Measurements from ENCODE around the gene SAMHD1.

SAMHD1 gene

DNA sequence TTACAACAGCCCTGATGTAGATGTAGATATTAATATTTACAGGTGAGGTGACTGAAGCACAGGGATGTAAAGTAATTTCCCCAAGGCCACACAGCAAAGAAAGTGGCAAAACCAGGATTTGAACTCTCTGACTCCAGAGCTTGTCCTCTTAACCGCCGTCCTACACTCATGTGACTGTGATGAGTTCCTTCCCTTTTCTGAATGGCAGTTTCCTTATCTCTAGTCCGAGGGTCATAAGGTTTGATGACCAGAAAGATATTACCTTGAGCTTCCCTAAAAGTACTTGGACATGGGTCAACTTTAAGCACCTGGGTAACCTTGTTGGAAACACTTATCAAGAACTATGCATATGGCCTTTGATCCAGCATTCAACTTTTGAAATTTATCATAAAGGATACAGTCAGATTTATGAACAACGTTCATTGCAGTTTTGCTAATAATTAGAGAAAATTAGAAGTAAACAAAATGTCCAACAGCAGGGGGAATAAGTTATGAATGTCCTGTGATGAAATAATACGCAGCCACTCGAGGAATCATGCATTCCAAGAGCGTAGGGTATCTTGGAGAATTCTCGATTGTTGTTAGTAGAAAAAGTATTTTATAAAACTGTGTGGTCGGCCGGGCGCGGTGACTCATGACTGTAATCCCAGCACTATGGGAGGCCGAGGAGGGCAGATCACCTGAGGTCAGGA lies 77.9 kb downstream of the SAMHD1 start:
- DNase-seq (ENCODE audit: low spot score), result no peak

GRCh38 chr20:36872852-36873251 lies 78.7 kb downstream of the SAMHD1 start:
- DNase-seq (ENCODE audit: low spot score), result no peak

DNA sequence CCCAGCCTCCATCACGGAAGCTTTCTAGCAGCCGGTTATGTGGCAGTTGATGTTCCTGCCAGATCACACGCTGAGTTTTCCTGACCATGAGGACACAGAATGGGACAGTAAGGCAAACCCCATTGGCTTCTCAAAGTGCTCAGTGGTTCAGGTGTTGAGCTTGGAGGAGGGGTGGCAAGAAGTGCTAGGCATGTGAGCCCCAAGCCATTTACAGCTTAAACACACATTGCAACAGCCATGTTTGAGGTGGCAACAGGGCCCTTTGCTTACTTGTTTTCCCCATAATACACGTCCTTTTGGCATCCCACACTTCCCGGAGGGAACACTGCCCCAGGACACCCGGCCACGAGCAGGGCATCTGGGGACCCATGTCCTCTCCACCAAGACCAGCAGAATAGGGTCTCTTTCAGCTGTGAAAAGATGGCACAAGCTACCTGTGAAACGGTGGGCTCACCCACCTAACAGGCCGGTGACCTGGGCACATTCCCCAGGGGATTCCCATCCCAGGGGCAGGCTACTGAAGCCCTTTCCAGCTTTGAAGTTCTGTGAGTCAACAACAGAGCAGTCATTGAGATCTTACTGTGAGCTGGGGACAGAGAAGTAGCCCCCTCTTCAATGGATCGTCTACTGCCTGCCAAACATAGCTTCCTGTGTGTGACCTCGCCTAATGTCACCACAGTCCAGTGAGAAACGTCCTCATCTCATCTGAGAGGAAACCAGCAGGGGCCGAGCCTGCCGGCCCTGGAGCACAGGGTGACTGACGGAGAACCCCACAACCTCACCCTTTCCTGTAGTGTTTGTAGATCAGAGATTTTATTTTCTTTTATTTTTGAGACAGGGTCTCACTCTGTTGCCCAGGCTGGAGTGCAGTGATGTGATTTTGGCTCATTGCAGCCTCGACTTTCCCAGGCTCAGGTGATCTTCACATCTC lies 79.6 kb downstream of the SAMHD1 start:
- DNase-seq (ENCODE audit: low spot score), result no peak

DNA sequence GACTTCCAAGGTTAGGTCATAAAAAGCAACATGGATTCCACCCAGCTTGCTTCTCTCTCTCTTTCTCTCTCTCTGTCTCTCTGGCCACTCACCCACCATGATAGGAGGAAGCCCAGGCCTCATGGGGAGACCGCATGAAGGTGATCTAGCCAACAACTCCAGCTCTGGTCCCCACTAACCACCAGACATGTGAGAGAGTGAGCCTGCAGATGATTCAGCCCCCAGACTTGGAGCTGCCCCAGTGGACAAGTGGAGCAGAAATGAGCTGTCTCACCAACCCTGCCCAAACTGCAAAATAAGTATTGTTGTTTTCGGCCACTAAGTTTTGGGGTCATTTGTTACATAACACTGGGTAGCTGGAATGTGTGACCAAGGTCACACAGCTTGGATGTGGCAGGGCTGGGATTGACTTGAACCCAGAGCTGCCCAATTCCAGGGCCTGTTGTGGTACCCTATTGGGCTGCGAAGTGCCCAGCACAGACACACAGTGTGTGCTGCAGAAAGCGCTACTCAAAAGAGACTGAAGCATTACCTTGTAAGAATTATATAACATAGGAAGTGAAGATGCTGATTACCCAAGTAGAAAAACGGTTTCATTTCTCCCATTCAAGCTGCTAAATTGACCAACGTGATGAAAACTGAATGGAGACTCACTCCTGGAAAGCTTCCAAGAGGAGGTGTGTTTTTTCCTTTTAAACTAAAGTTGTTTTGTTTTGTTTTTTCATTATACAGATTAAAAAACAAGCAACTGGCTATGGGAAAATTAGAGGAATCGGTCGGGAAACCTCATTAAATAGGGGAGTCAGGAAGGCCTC lies 84.6 kb downstream of the SAMHD1 start:
- no peak for DNase-seq (ENCODE audit: low spot score)

- no peak for DNase-seq (ENCODE audit: low spot score)
Measured at GRCh38 chr20:36866164-36866563, 85.3 kb downstream of the SAMHD1 start.

- DNase-seq (ENCODE audit: low spot score), result no peak
Measured at GRCh38 chr20:36865861-36866149, 85.7 kb downstream of the SAMHD1 start.

DNA sequence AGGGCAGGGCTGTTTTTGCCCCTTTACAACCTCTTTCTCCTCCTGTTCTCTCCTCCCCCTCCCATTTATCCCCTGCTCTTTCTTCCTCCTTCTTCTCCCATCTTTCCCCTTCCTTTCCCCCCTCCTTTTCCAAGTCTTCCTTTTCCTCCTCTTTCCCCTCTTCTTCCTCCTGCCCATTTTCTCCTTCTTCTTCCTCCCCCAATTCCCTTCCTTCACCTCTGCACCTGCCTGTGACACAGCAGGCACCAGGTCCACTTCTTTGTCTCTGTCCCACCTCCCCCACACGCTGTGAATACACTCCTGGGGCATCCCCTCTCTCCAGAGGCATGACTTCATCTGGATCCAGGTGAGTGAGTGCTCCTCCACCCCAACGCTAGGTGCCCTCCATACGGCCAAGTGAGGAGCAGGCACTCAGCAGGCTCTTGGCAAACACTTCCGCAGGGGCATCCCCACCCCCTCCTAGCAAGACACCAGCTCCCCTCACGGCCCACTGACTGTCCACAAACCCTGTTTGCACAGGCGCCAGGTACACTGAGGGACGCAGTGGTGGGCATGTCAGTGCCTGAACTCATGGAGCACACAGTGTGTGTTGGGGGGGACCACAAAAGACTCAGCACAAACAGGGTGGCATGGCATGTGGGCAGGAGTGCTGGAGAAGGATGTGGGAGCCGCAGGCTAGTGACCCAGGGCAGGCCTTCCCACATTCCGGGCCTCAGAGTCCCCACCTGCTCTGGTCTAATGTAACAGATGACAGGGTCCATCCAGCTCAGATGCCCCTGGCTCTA lies 86.2 kb downstream of the SAMHD1 start:
- no peak for DNase-seq (ENCODE audit: low spot score)

GRCh38 chr20:36862857-36863668 lies 88.4 kb downstream of the SAMHD1 start:
- no peak for DNase-seq (ENCODE audit: low spot score)

DNA sequence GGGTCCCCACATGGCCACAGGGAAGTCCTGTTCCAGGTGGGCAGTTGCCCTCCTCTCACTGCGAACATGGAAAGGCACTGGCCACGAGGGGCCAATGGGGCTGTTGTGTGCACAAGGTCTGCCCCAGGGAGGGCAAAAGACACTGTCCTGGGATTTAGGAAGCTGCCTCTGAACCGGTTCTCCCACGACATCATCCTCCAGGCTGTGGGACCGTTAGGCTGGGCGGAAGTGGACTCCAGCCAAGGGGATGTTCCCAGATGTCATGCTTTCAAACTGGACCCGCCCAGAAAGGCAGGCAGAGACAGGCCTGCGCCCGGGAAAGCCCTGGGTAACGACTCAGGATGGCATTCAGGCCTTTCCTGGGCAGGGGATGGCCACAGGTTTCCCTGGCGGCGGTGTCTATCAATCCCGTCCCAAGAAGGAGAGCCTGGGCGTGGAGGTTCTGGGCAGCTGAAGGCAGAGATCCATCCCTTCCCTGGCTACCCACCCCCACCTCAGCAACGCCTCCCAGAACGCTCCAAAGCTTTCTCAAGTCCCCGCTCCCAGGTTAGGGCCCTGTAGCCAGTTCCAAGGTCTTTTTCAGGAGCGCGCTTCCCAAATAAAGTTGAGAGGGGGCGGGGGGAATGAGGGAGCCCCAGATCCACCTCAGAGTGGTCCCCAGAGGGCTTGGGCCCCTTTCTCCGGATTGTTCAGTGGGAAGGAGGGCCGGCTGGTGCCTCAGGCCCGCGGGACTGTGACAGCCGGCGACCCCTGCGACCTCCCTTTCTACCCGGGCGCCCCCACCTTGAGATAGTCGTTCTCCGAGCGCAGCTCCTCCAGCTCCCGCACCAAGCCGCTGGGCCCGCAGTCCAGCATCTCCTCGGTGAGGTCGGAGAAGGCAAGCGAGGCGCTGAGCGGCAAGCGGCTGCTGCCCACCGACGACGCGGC lies 89.4 kb downstream of the SAMHD1 start:
- DNase-seq (ENCODE audit: low spot score), result no peak

GRCh38 chr20:36861625-36861874 lies 90.0 kb downstream of the SAMHD1 start:
- no peak for DNase-seq (ENCODE audit: low spot score)

DNA sequence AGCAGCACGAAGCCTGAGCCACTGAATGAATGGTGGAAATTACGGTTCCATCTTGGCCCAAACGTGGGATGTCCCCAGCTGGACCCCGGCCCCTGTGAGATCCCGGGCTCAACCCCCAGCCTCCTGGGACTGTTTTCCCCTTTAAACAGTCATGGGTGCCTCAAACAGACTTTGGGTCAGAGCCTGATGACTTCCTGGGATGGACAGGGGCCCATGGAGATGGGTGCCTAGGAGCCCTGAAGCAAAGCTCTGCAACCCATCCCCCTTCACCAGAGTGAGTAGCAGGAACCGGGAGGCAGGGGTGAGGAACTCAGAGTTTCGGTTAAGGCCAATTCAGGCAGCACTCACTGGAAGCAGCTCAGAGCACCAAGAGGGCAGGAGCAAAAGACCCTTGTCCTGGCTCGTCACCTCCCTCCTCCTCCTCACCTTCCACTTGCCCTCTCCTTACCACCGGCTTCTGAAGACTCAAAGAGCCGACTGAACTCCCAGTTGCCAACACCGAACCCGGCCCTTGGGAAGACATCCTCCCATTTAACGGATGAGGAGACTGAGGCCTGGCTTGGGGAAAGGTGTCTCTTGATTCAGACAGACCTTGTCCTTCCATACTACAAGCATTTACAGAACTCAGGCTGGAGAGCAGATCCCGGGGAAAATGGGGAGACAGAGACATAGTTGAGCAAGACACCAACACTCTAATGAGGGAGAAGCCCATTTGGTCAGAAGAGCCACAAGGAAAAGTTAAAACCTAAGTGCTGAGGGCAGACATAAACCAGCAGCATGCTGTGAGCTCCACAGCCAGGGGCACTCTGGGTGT lies 90.5 kb downstream of the SAMHD1 start:
- no peak for DNase-seq (ENCODE audit: low spot score)

DNA sequence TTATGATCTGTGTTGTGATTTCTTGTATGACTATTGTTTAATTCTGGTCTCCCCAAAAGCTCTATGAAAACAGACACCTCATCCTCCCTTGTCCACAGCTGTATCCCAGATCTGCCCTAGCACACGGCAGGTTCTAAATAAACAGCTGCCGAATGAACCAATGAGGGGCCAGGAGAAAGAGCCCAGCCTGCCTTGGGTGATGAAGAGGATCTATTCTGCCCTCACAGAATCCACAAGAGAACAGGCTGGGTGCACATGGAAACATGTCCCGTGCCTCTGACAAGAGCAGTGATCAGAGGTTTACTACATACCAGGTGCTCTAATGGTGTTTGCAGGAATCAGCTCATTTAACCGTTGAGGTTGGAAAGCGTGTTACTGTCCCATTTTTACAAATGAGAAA lies 91.2 kb downstream of the SAMHD1 start:
- DNase-seq (ENCODE audit: low spot score), result no peak

DNA sequence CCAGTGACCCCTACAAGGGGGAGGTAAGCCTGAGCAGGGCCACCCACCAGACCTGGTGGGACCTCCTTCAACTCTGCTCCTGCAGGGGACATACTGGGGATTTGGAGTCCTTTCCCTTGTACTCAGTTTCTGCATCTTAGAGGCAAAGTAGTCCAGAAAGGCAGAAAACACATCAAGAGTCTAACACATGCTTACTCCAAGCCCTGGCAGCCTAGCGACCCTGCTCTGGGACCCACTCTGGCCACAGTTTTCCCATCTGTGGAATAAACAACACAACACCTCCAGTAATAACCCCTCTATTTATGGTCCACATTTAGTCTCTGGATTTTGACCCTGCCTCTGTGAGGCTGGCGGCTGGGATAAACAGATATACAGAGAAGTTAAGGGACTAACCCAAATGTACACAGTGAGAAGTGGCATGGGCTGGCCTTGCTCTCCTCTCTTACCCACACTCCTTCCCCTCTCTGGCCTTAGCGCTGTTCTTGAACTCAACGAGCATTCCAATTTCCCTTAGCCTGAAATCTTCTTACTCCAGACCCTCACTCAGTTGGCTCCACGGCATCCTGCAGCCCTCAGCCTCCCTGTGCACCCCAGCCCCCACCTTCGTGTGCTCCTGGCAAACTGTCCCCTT lies 91.7 kb downstream of the SAMHD1 start:
- DNase-seq (ENCODE audit: low spot score), result no peak

DNA sequence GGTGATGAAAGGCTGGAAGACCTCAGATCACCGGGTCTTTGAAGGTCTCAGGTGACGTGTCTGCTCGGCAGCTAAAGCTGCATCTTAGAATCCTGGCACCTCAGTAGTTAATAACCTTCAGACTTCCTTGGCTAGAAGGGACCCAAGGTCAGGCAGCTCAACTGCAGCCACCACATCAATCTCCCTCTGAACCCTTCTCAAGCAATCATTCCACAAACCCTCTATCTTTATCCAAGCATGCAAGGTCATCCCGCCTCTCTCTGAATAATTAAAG lies 92.3 kb downstream of the SAMHD1 start:
- no peak for DNase-seq (ENCODE audit: low spot score)

DNA sequence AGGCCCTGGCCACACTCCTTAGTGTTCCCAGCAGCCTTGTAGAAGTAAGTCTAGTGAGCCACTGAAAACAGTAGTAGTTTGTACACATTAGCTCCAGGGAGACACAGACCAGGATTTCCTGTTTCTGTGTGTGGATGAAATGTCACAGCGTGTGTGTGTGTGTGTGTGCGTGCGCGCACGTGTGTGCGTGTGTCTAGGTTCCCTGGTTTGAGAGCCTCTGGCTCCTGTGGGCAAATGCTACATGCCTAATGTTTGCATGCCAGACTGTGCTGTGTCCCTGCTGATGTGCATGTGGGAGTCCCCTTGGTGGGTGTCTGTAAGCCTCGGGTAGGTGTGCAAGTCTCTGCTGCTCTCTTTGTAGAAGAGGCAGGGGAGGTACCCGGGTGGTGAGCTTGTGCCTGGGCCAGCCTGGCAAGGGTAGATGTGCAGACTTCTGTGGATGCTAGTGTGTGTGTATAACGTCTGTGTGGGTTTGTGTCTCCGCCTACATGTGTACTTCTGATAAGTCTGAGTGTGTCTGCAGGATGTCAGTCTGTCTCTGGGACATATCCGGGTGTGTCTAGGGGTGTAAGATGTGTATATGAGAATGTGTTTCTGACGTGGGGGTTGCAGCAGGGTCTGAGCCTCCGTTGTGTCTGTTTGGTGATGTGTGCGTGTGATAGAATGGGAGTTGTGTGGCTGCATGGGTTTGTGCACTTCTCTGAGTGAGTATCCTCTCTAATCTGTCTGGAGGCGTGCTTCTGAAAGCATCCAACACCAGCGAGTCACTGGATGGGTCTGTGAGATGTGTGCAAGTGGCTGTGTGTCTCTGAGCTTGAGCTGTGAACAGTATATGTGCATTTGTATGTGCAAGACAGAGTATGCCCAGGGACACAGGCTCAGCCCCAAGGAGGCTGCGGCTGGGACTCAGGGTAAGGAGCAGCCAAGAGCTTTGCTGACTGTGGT lies 94.5 kb downstream of the SAMHD1 start:
- DNase-seq (ENCODE audit: low spot score), result no peak

DNA sequence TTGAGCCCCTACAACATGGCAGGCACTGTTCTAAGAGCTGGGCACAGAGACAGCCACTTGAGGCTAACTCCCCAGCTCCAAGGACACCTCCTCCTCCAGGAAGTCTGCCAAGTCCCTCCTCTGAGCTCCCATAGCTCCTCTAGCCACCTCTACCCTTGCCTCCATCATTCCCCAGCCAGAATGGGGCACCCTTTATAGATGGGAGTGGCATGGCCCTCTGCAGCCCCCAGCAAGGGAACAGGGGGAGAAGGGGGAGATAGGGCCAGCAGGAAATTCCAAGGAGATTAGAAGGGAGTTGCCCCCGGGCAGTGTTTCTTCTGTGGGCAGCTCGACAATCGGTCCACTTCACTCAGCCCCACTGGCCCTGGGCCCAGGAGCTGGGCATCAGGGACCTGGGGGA lies 95.3 kb downstream of the SAMHD1 start:
- DNase-seq (ENCODE audit: low spot score), result no peak

GRCh38 chr20:36855241-36855657 lies 96.3 kb downstream of the SAMHD1 start:
- no peak for DNase-seq (ENCODE audit: low spot score)
